ENCODE measurements around the gene PPP4R3A. TPM values are rescaled to one million over a fixed set of nuclear protein-coding genes. Genes with fewer than 3 reads are reported as not detected.
"Not testable (repeated sequence)": the region's sequence is repeated elsewhere in the genome, so short reads cannot be mapped to it uniquely, and the experiment has no call there.

The PPP4R3A gene
- total RNA-seq, 4 donors from 2014 or later, result 89.7 to 108 (median 95.7) TPM

GRCh38 chr14:91506226-91506625 is 3.9 kb downstream of the PPP4R3A start:
- DNase-seq, result no peak
- H3K4me3 ChIP-seq (replicated peaks in 1 of 3), result no peak overlapping the region
- intact Hi-C loops (cut with DNase I), result no loop called here
- 92 to 95% methylated on average over 4 of the region's 4 CpGs for WGBS, 2 donors
- H3K9me3 ChIP-seq, result no peaks in the 10 kb centered on the region
- TF ChIP-seq POLR2A (IDR thresholded peaks at IDR 0.05) (no peak), CTCF (IDR thresholded peaks at IDR 0.05) (no peak)
- H3K4me1 ChIP-seq, result peaks cover 17 to 44% of the 10 kb centered on the region in 2 donors
- H3K36me3 ChIP-seq, result no peaks in the 10 kb centered on the region
- H3K27me3 ChIP-seq, result no peaks in the 10 kb centered on the region
- H3K27ac ChIP-seq, result no peak overlapping the region

DNA sequence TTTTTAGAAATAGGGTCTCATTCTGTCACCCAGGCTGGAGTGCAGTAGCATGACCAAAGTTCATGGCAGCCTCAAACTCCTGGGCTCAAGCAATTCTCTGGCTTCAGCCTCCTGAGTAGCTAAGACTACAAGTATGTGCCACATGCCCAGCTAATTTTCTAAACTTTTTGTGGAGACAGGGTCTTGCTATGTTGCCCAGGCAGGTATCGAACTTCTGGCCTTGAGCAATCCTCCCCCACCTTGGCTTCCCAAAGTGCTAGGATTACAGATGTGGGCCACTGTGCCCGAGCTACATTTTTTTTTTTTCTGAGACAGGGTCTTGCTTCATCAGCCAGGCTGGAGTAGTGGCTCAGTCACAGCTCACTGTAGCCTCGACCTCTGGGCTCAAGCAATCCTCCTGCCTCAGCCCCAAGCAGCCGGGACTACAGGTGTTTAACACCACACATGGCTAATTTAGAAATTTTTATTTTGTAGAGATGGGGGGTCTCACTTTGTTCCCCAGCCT is 7.1 kb downstream of the PPP4R3A start:
- peaks cover 9 to 41% of the 10 kb centered on the region in 2 donors for H3K4me1 ChIP-seq
- H3K9me3 ChIP-seq, result no peaks in the 10 kb centered on the region
- H3K36me3 ChIP-seq, result no peaks in the 10 kb centered on the region
- H3K4me3 ChIP-seq (replicated peaks in 1 of 3), result no peak overlapping the region
- H3K27me3 ChIP-seq, result no peaks in the 10 kb centered on the region
- WGBS, 2 donors, result 89 to 92% methylated on average over 4 of the region's 4 CpGs
- intact Hi-C loops (cut with DNase I), result no loop called here
- no peak overlapping the region for H3K27ac ChIP-seq
- no peak for TF ChIP-seq POLR2A (IDR thresholded peaks at IDR 0.05)
- DNase-seq, result no peak

DNA sequence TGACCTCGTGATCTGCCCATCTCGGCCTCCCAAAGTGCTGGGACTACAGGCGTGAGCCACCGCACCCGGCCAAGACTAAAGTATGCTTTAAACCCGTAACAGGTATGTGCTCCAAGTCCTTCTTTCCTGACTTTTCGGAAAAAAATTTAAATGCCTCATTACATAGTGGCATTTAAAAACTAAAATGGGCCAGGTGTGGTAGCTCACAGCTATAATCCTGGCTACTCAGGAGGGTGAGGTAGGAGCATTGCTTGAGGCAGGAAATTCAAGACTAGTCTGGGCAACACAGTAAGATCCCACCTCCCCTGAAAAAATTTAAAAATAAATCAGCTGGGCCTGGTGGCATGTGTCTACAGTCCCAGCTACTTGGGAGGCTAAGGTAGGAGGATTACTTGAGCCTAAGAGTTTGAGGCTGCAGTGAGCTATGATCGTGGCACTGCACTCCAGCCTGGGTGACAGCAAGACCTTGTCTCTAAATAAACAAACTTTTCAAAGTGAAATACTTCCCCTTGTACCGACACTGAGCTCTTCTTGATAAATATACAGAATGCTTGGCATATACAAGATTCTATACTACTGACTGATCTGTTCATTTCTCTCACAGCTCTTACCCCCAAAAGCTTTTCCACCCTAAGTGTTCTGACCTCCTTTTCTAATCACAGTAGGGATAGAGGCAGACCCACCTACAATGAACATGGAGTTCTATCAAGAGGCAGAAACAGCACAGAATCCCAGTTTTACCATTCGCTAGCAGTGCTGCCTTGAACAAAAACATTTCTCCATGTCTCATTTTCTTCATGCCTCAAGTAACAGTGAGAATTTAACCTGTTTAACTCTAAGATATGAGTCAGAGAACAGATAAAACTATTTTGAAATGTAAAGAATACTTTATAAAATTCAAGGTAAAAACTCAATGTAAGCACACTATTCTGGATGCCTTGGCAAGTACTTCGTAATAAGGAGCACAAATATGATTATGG is 7.9 kb downstream of the PPP4R3A start:
- no peaks in the 10 kb centered on the region for H3K9me3 ChIP-seq
- intact Hi-C loops (cut with DNase I), result no loop called here
- DNase-seq, result no peak
- no peaks in the 10 kb centered on the region for H3K36me3 ChIP-seq
- no peaks in the 10 kb centered on the region for H3K27me3 ChIP-seq
- H3K4me1 ChIP-seq, result peaks cover 12 to 44% of the 10 kb centered on the region in 2 donors
- 84 to 86% methylated on average over 11 of the region's 11 CpGs for WGBS, 2 donors
- no peak overlapping the region for H3K27ac ChIP-seq
- no peak overlapping the region for H3K4me3 ChIP-seq (replicated peaks in 1 of 3)
- TF ChIP-seq POLR2A (IDR thresholded peaks at IDR 0.05) (no peak), CTCF (IDR thresholded peaks at IDR 0.05) (no peak)

- Histone ChIP-seq H3K4me3 (replicated peaks in 1 of 3) (no peak overlapping the region), H3K4me1 (peaks cover 14 to 45% of the 10 kb centered on the region in 2 donors), H3K27ac (no peak overlapping the region), H3K36me3 (no peaks in the 10 kb centered on the region), H3K9me3 (no peaks in the 10 kb centered on the region), H3K27me3 (no peaks in the 10 kb centered on the region)
- TF ChIP-seq POLR2A (IDR thresholded peaks at IDR 0.05) (no peak), CTCF (IDR thresholded peaks at IDR 0.05) (no peak)
- 96 to 100% methylated on average over 3 of the region's 3 CpGs for WGBS, 2 donors
- no peak for DNase-seq
- intact Hi-C loops (cut with DNase I), result no loop called here
Measured at GRCh38 chr14:91501348-91501747, 8.8 kb downstream of the PPP4R3A start.

DNA sequence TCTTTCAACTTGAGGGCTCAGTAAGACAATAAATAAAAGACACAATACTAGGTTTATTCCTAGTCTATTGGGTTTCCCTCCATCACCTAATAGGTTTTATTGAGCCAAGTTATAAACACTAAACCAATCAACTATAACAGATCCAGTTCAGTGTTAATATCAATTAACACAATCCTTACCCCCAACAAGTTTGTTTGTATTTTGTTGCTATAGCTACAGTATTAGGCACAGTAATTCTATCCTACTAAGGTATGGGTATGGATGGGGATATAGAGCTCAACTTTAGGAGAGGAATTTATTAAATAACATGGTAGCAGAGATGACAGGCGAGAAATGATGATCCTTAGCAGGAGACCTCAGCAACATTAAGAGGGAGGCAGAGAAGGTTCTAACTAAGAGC is 13.3 kb downstream of the PPP4R3A start:
- Histone ChIP-seq H3K4me1 (peaks cover 49 to 59% of the 10 kb centered on the region in 2 donors), H3K27ac (no peak overlapping the region), H3K4me3 (replicated peaks in 1 of 3) (no peak overlapping the region), H3K9me3 (no peaks in the 10 kb centered on the region), H3K36me3 (no peaks in the 10 kb centered on the region), H3K27me3 (no peaks in the 10 kb centered on the region)
- WGBS, 2 donors, result 100% methylated on average over 1 of the region's 1 CpG
- DNase-seq, result no peak
- TF ChIP-seq POLR2A (IDR thresholded peaks at IDR 0.05) (no peak), CTCF (IDR thresholded peaks at IDR 0.05) (no peak)
- intact Hi-C loops (cut with DNase I), result no loop called here

GRCh38 chr14:91494392-91495065 is 15.6 kb downstream of the PPP4R3A start:
- intact Hi-C loops (cut with DNase I); H3K9me3 ChIP-seq; DNase-seq; H3K27me3 ChIP-seq; H3K27ac ChIP-seq; H3K36me3 ChIP-seq; H3K4me3 ChIP-seq (replicated peaks in 1 of 3): not testable (repeated sequence)
- H3K4me1 ChIP-seq, result peaks cover 49 to 65% of the 10 kb centered on the region in 2 donors
- whole genome bisulfite sequencing, 2 donors, result 80 to 83% methylated on average over 8 of the region's 8 CpGs

Measured in thyroid gland (tissue), 4 donors.